GM23338 (cell line): Measurements from ENCODE around the gene CTNNA1. TPM values are rescaled to one million over a fixed set of nuclear protein-coding genes. Genes with fewer than 3 reads are reported as not detected.

Source experiments
- ATAC-seq: fragments of 200-7000 bp; cut with Tn5 transposase; 3 replicates; pipeline ENCODE4 v1.9.1; 2020
- DNase-seq: peaks from one replicate; pipeline ENCODE4 v3.0.0-alpha.2; 2015; ENCODE audit warnings: low spot score
- H2AFZ ChIP-seq: fragments of 200-600 bp; sonication (generic); 2 replicates; pipeline ENCODE4 v1.8.0; 2016; ENCODE audit warnings: antibody characterized with exemption, mild to moderate bottlenecking, moderate library complexity
- H3F3A ChIP-seq: fragments of 200-600 bp; sonication (generic); replicated peaks from 2 replicates; pipeline ENCODE4 v1.8.0; 2017; ENCODE audit warnings: antibody characterized with exemption, mixed run types, low read depth
- H3K27ac ChIP-seq: fragments of 200-600 bp; sonication (generic); 2 replicates; pipeline ENCODE4 v1.6.1; 2016; ENCODE audit warnings: low read depth
- H3K27me3 ChIP-seq: fragments of 200-600 bp; sonication (generic); 2 replicates; pipeline ENCODE4 v1.8.0; 2016; ENCODE audit warnings: mild to moderate bottlenecking, mixed run types, moderate library complexity; ENCODE audit not compliant: insufficient read depth
- H3K36me3 ChIP-seq: fragments of 200-600 bp; sonication (generic); 2 replicates; pipeline ENCODE4 v1.8.0; 2016; ENCODE audit warnings: mild to moderate bottlenecking; ENCODE audit not compliant: insufficient read depth
- H3K4me1 ChIP-seq: fragments of 200-600 bp; sonication (generic); 2 replicates; pipeline ENCODE4 v1.8.0; 2016; ENCODE audit warnings: mild to moderate bottlenecking, moderate library complexity; ENCODE audit not compliant: insufficient read depth
- H3K4me2 ChIP-seq: fragments of 200-600 bp; sonication (generic); 2 replicates; pipeline ENCODE4 v1.7.1; 2017; ENCODE audit warnings: mixed run types
- H3K4me3 ChIP-seq: fragments of 200-600 bp; sonication (generic); 2 replicates; pipeline ENCODE4 v1.6.1; 2016; ENCODE audit warnings: mixed run types
- H3K79me2 ChIP-seq: fragments of 200-600 bp; sonication (generic); replicated peaks from 2 replicates; pipeline ENCODE4 v1.8.0; 2017; ENCODE audit warnings: mild to moderate bottlenecking; ENCODE audit not compliant: insufficient read depth
- H3K9me2 ChIP-seq: fragments of 200-600 bp; sonication (generic); 2 replicates; pipeline ENCODE4 v1.8.0; 2017; ENCODE audit not compliant: insufficient read depth
- H4K20me1 ChIP-seq: fragments of 200-600 bp; sonication (generic); replicated peaks from 2 replicates; pipeline ENCODE4 v1.8.0; 2017; ENCODE audit warnings: mild to moderate bottlenecking; ENCODE audit not compliant: insufficient read depth
- H3K27ac Mint-ChIP-seq: 2 replicates; pipeline ENCODE4 v1.8.0; 2020; ENCODE audit warnings: inconsistent platforms, mild to moderate bottlenecking, moderate library complexity, mixed read lengths
- H3K27me3 Mint-ChIP-seq: 3 replicates; pipeline ENCODE4 v1.8.0; 2022; ENCODE audit warnings: low read depth, mild to moderate bottlenecking, moderate library complexity, mixed read lengths, inconsistent platforms; ENCODE audit not compliant: insufficient read depth, poor library complexity
- H3K36me3 Mint-ChIP-seq: 3 replicates; pipeline ENCODE4 v1.8.0; 2021; ENCODE audit warnings: low read depth, mild to moderate bottlenecking, inconsistent platforms, moderate library complexity, mixed read lengths
- H3K4me1 Mint-ChIP-seq: 3 replicates; pipeline ENCODE4 v1.8.0; 2020; ENCODE audit warnings: mild to moderate bottlenecking, inconsistent platforms, mixed read lengths
- H3K4me3 Mint-ChIP-seq: 3 replicates; pipeline ENCODE4 v1.8.0; 2021; ENCODE audit warnings: moderate library complexity, mild to moderate bottlenecking, inconsistent platforms, mixed read lengths
- H3K9me3 Mint-ChIP-seq: 3 replicates; pipeline ENCODE4 v1.8.0; 2020; ENCODE audit warnings: moderate library complexity, mild to moderate bottlenecking, inconsistent platforms, mixed read lengths
- CREB1 ChIP-seq: fragments of 250-450 bp; sonication (Bioruptor Pico); IDR thresholded peaks from 2 replicates; pipeline ENCODE4 v1.5.0; 2020; ENCODE audit warnings: low read depth, mild to moderate bottlenecking, moderate library complexity
- ETS1 ChIP-seq: IDR thresholded peaks from 2 replicates; pipeline ENCODE4 v1.6.1; 2016; ENCODE audit warnings: antibody characterized with exemption
- EZH2 ChIP-seq: fragments of 200-600 bp; sonication (generic); IDR thresholded peaks from one replicate; pipeline ENCODE4 v1.8.0; 2017; ENCODE audit warnings: antibody characterized with exemption, mild to moderate bottlenecking, low read depth; ENCODE audit not compliant: unreplicated experiment
- EZH2phosphoT487 ChIP-seq: fragments of 200-600 bp; sonication (generic); IDR thresholded peaks from one replicate; pipeline ENCODE4 v1.8.1; 2018; ENCODE audit warnings: antibody characterized with exemption; ENCODE audit not compliant: unreplicated experiment
- JUNB ChIP-seq: IDR thresholded peaks from one replicate; pipeline ENCODE4 v1.6.1; 2016; ENCODE audit warnings: antibody characterized with exemption; ENCODE audit not compliant: unreplicated experiment
- NANOG ChIP-seq: IDR thresholded peaks from 2 replicates; pipeline ENCODE4 v1.6.1; 2016; ENCODE audit warnings: antibody characterized with exemption, borderline replicate concordance
- POLR2AphosphoS5 ChIP-seq: IDR thresholded peaks from 2 replicates; pipeline ENCODE4 v1.6.1; 2016; ENCODE audit warnings: antibody characterized with exemption, low read depth
- STAT1 ChIP-seq: IDR thresholded peaks from one replicate; pipeline ENCODE4 v1.6.1; 2016; ENCODE audit warnings: antibody characterized with exemption; ENCODE audit not compliant: unreplicated experiment
- ZNF114 ChIP-seq: fragments of 250-450 bp; sonication (Bioruptor Pico); IDR thresholded peaks from 2 replicates; pipeline ENCODE4 v1.5.0; 2020; ENCODE audit warnings: mild to moderate bottlenecking, moderate library complexity
- ZNF331 ChIP-seq: fragments of 250-450 bp; sonication (Bioruptor Pico); IDR thresholded peaks from 2 replicates; pipeline ENCODE4 v1.5.0; 2020; ENCODE audit warnings: low read depth, mild to moderate bottlenecking, moderate library complexity
- polyA plus RNA-seq: library from polyadenylated mRNA; unstranded; fragments of >200 nt; fragmentation: Nextera tagmentation; extraction: Ambion mirVana; gene quantifications from 2 replicates; pipeline ENCODE4 v1.2.1, GENCODE V29; 2016
- total RNA-seq: library from RNA; depleted of rRNA; stranded (reverse); fragments of >200 nt; shearing (Covaris generic); gene quantifications from 2 replicates; pipeline ENCODE4 v1.2.3, GENCODE V29; 2014
- TF ChIP-seq, protein P1 (sequence below): fragments of 250-450 bp; sonication (Bioruptor Pico); IDR thresholded peaks from 2 replicates; pipeline ENCODE4 v1.5.0; 2020; ENCODE audit warnings: mild to moderate bottlenecking, moderate library complexity
- TF ChIP-seq, protein P2 (sequence below), 2 experiments: fragments of 200-600 bp in 1 of 2; sonication (generic) in 1 of 2; conservative IDR thresholded peaks; 2 replicates each; pipeline versions ENCODE4 v1.5.1 to v1.6.1; 2016 to 2017; ENCODE audit warnings: antibody characterized with exemption in 2 of 2, low read depth in 2 of 2, mild to moderate bottlenecking in 2 of 2, moderate library complexity in 1 of 2

Gene CTNNA1
- total and polyA plus RNA-seq, 2 experiments from 2014 or later = 111 to 348 TPM

DNA sequence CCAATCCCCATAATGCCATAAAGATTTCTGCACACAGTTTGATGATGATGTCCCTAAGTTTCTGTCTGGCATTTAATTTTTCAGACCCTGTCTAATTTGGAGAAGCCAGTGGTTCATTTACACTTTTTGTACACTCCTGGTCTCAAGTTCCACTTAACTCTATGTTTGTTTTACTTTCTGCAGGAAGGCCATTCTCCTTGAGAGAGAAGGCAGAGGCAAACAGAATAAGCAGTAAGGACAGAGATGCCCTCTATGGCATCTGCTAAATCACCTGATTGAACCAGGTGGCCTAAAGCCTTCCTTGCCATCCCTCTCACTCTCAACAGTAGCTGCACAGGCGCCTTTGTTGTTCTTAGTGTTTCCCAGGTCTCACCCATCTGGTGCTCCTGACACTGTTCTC lies 208.0 kb downstream of the CTNNA1 start:
- H3K4me3 ChIP-seq = no peak overlapping the region
- no peak overlapping the region for H3K27ac ChIP-seq
- Mint-ChIP-seq H3K9me3 (no peaks in the 10 kb centered on the region), H3K36me3 (no peaks in the 10 kb centered on the region), H3K27ac (no peak overlapping the region), H3K4me3 (no peak overlapping the region), H3K27me3 (peaks cover 4% of the 10 kb centered on the region), H3K4me1 (peaks cover 29% of the 10 kb centered on the region)
- no peaks in the 10 kb centered on the region for H3K79me2 ChIP-seq
- no peak overlapping the region for H3K4me2 ChIP-seq
- no peak for TF ChIP-seq JUNB
- no peaks in the 10 kb centered on the region for H4K20me1 ChIP-seq
- no peaks in the 10 kb centered on the region for H3K9me2 ChIP-seq
- no peaks in the 10 kb centered on the region for H3K36me3 ChIP-seq
- ATAC-seq = no peak
- H2AFZ ChIP-seq = no peak overlapping the region
- no peaks in the 10 kb centered on the region for H3K27me3 ChIP-seq
- no peak for DNase-seq
- no peaks in the 10 kb centered on the region for H3F3A ChIP-seq
- peaks cover 28% of the 10 kb centered on the region for H3K4me1 ChIP-seq

- TF ChIP-seq, protein P1, sequence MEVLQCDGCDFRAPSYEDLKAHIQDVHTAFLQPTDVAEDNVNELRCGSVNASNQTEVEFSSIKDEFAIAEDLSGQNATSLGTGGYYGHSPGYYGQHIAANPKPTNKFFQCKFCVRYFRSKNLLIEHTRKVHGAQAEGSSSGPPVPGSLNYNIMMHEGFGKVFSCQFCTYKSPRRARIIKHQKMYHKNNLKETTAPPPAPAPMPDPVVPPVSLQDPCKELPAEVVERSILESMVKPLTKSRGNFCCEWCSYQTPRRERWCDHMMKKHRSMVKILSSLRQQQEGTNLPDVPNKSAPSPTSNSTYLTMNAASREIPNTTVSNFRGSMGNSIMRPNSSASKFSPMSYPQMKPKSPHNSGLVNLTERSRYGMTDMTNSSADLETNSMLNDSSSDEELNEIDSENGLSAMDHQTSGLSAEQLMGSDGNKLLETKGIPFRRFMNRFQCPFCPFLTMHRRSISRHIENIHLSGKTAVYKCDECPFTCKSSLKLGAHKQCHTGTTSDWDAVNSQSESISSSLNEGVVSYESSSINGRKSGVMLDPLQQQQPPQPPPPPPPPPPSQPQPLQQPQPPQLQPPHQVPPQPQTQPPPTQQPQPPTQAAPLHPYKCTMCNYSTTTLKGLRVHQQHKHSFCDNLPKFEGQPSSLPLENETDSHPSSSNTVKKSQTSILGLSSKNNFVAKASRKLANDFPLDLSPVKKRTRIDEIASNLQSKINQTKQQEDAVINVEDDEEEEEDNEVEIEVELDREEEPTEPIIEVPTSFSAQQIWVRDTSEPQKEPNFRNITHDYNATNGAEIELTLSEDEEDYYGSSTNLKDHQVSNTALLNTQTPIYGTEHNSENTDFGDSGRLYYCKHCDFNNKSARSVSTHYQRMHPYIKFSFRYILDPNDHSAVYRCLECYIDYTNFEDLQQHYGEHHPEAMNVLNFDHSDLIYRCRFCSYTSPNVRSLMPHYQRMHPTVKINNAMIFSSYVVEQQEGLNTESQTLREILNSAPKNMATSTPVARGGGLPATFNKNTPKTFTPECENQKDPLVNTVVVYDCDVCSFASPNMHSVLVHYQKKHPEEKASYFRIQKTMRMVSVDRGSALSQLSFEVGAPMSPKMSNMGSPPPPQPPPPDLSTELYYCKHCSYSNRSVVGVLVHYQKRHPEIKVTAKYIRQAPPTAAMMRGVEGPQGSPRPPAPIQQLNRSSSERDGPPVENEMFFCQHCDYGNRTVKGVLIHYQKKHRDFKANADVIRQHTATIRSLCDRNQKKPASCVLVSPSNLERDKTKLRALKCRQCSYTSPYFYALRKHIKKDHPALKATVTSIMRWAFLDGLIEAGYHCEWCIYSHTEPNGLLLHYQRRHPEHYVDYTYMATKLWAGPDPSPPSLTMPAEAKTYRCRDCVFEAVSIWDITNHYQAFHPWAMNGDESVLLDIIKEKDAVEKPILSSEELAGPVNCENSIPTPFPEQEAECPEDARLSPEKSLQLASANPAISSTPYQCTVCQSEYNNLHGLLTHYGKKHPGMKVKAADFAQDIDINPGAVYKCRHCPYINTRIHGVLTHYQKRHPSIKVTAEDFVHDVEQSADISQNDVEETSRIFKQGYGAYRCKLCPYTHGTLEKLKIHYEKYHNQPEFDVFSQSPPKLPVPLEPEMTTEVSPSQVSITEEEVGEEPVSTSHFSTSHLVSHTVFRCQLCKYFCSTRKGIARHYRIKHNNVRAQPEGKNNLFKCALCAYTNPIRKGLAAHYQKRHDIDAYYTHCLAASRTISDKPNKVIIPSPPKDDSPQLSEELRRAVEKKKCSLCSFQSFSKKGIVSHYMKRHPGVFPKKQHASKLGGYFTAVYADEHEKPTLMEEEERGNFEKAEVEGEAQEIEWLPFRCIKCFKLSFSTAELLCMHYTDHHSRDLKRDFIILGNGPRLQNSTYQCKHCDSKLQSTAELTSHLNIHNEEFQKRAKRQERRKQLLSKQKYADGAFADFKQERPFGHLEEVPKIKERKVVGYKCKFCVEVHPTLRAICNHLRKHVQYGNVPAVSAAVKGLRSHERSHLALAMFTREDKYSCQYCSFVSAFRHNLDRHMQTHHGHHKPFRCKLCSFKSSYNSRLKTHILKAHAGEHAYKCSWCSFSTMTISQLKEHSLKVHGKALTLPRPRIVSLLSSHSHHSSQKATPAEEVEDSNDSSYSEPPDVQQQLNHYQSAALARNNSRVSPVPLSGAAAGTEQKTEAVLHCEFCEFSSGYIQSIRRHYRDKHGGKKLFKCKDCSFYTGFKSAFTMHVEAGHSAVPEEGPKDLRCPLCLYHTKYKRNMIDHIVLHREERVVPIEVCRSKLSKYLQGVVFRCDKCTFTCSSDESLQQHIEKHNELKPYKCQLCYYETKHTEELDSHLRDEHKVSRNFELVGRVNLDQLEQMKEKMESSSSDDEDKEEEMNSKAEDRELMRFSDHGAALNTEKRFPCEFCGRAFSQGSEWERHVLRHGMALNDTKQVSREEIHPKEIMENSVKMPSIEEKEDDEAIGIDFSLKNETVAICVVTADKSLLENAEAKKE = no peak
- TF ChIP-seq, protein P2, sequence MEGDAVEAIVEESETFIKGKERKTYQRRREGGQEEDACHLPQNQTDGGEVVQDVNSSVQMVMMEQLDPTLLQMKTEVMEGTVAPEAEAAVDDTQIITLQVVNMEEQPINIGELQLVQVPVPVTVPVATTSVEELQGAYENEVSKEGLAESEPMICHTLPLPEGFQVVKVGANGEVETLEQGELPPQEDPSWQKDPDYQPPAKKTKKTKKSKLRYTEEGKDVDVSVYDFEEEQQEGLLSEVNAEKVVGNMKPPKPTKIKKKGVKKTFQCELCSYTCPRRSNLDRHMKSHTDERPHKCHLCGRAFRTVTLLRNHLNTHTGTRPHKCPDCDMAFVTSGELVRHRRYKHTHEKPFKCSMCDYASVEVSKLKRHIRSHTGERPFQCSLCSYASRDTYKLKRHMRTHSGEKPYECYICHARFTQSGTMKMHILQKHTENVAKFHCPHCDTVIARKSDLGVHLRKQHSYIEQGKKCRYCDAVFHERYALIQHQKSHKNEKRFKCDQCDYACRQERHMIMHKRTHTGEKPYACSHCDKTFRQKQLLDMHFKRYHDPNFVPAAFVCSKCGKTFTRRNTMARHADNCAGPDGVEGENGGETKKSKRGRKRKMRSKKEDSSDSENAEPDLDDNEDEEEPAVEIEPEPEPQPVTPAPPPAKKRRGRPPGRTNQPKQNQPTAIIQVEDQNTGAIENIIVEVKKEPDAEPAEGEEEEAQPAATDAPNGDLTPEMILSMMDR (conservative IDR thresholded peaks at IDR 0.05; ENCODE audit: low read depth in 2 of 2) = no peak
- TF ChIP-seq NANOG (no peak), ZNF114 (CRISPR knock-in tag) (no peak), EZH2phosphoT487 (no peak), EZH2 (no peak), ZNF331 (CRISPR knock-in tag) (no peak), POLR2AphosphoS5 (no peak), ETS1 (no peak), STAT1 (no peak), CREB1 (CRISPR knock-in tag) (no peak)
- Mint-ChIP-seq H3K4me3 (no peak overlapping the region), H3K9me3 (no peaks in the 10 kb centered on the region), H3K4me1 (peaks cover 29% of the 10 kb centered on the region), H3K36me3 (no peaks in the 10 kb centered on the region), H3K27ac (no peak overlapping the region), H3K27me3 (peaks cover 4% of the 10 kb centered on the region)
- Histone ChIP-seq H3K27me3 (no peaks in the 10 kb centered on the region), H3K9me2 (no peaks in the 10 kb centered on the region), H3K36me3 (no peaks in the 10 kb centered on the region), H4K20me1 (no peaks in the 10 kb centered on the region), H3K79me2 (no peaks in the 10 kb centered on the region), H3K4me3 (no peak overlapping the region), H3F3A (no peaks in the 10 kb centered on the region), H3K27ac (no peak overlapping the region), H3K4me2 (no peak overlapping the region), H2AFZ (no peak overlapping the region), H3K4me1 (peaks cover 28% of the 10 kb centered on the region)
- DNase-seq = no peak
- no peak for ATAC-seq
Observed at GRCh38 chr5:138961729-138962128, 208.5 kb downstream of the CTNNA1 start.
